Loucy (cell line): Measurements from ENCODE around the gene ZNF644.

Source experiments
- H2AFZ ChIP-seq: fragments of 200-600 bp; sonication (generic); 2 replicates; pipeline ENCODE4 v1.6.0; 2016; ENCODE audit warnings: antibody characterized with exemption, mild to moderate bottlenecking, low read length, moderate library complexity
- H3F3A ChIP-seq: fragments of 200-600 bp; 2 replicates; pipeline ENCODE4 v1.6.0; 2016; ENCODE audit warnings: antibody characterized with exemption, low read depth, mild to moderate bottlenecking
- H3K27me3 ChIP-seq: fragments of 200-600 bp; sonication (generic); 2 replicates; pipeline ENCODE4 v1.6.1; 2014; ENCODE audit warnings: low read length, mild to moderate bottlenecking; ENCODE audit not compliant: insufficient read depth, poor library complexity, severe bottlenecking
- H3K36me3 ChIP-seq: fragments of 200-600 bp; sonication (generic); 2 replicates; pipeline ENCODE4 v1.6.1; 2016; ENCODE audit warnings: low read length; ENCODE audit not compliant: insufficient read depth
- H3K4me1 ChIP-seq: fragments of 200-600 bp; sonication (generic); 2 replicates; pipeline ENCODE4 v1.5.1; 2014; ENCODE audit warnings: low read length, mild to moderate bottlenecking; ENCODE audit not compliant: insufficient read depth, poor library complexity, severe bottlenecking
- H3K4me2 ChIP-seq: fragments of 200-600 bp; sonication (generic); 2 replicates; pipeline ENCODE4 v1.6.0; 2014; ENCODE audit warnings: antibody characterized with exemption, low read length, low read depth, mild to moderate bottlenecking; ENCODE audit not compliant: poor library complexity, severe bottlenecking
- H3K4me3 ChIP-seq: fragments of 200-600 bp; sonication (generic); 2 replicates; pipeline ENCODE4 v1.5.1; 2014; ENCODE audit warnings: low read length, mild to moderate bottlenecking, mixed read lengths; ENCODE audit not compliant: poor library complexity, severe bottlenecking
- H3K79me2 ChIP-seq: fragments of 200-600 bp; sonication (generic); 2 replicates; pipeline ENCODE4 v1.6.1; 2014; ENCODE audit warnings: low read length; ENCODE audit not compliant: insufficient read depth
- H3K9ac ChIP-seq: fragments of 200-600 bp; sonication (generic); 2 replicates; pipeline ENCODE4 v1.6.0; 2014; ENCODE audit warnings: mild to moderate bottlenecking, low read depth, low read length, moderate library complexity; ENCODE audit not compliant: poor library complexity, severe bottlenecking
- H3K9me2 ChIP-seq: fragments of 200-600 bp; sonication (generic); replicated peaks from 2 replicates; pipeline ENCODE4 v1.6.1; 2016; ENCODE audit warnings: low read depth, low read length, mixed read lengths
- H3K9me3 ChIP-seq: fragments of 200-600 bp; sonication (generic); 2 replicates; pipeline ENCODE4 v1.6.1; 2014; ENCODE audit warnings: mild to moderate bottlenecking, antibody characterized with exemption, low read length, low read depth; ENCODE audit not compliant: insufficient read depth
- H4K20me1 ChIP-seq: fragments of 200-600 bp; sonication (generic); 2 replicates; pipeline ENCODE4 v1.6.0; 2014; ENCODE audit warnings: antibody characterized with exemption, low read length, mild to moderate bottlenecking; ENCODE audit not compliant: insufficient read depth, poor library complexity, severe bottlenecking
- EZH2phosphoT487 ChIP-seq: fragments of 200-600 bp; IDR thresholded peaks from 2 replicates; pipeline ENCODE4 v1.6.1; 2018; ENCODE audit warnings: antibody characterized with exemption, mild to moderate bottlenecking, moderate library complexity, borderline replicate concordance
- TF ChIP-seq, protein P1 (sequence below): fragments of 200-600 bp; sonication (generic); conservative IDR thresholded peaks from 2 replicates; pipeline ENCODE4 v1.5.1; 2014; ENCODE audit warnings: mild to moderate bottlenecking, antibody characterized with exemption, low read length

Gene ZNF644

DNA sequence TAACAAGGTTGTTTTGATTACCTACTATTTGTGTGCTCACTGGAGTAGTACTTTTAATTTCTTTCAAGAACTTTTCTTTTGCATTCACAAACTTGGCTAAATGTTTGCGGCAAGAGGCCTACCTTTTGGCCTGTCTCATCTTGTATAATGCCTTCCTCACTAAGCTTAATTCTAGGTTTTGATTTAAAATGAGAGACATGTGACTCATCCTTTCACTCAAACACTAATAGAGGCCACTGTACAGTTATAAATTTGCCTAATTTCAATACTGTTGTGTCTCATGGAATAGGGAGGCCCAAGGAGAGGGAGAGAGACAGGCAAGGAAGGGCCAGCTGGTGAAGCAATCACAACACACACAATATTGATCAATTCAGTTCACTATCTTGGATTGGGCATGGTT lies 66.1 kb downstream of the ZNF644 start:
- H3K4me3 ChIP-seq, result no peak overlapping the region
- peaks cover 14% of the 10 kb centered on the region; the same call in 1 of the 2 replicates for H3K36me3 ChIP-seq
- no peaks in the 10 kb centered on the region for H3K4me1 ChIP-seq
- no peak overlapping the region for H2AFZ ChIP-seq
- H3K4me2 ChIP-seq, result no peak overlapping the region
- H3K9ac ChIP-seq, result no peak overlapping the region
- peaks cover 79% of the 10 kb centered on the region for H4K20me1 ChIP-seq
- TF ChIP-seq EZH2phosphoT487, result no peak
- TF ChIP-seq, protein P1, sequence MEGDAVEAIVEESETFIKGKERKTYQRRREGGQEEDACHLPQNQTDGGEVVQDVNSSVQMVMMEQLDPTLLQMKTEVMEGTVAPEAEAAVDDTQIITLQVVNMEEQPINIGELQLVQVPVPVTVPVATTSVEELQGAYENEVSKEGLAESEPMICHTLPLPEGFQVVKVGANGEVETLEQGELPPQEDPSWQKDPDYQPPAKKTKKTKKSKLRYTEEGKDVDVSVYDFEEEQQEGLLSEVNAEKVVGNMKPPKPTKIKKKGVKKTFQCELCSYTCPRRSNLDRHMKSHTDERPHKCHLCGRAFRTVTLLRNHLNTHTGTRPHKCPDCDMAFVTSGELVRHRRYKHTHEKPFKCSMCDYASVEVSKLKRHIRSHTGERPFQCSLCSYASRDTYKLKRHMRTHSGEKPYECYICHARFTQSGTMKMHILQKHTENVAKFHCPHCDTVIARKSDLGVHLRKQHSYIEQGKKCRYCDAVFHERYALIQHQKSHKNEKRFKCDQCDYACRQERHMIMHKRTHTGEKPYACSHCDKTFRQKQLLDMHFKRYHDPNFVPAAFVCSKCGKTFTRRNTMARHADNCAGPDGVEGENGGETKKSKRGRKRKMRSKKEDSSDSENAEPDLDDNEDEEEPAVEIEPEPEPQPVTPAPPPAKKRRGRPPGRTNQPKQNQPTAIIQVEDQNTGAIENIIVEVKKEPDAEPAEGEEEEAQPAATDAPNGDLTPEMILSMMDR, result no peak
- H3F3A ChIP-seq, result no peaks in the 10 kb centered on the region
- H3K9me2 ChIP-seq, result no peaks in the 10 kb centered on the region
- peaks cover 4% of the 10 kb centered on the region; the same call in 1 of the 2 replicates for H3K9me3 ChIP-seq
- H3K27me3 ChIP-seq, result no peaks in the 10 kb centered on the region
- peaks cover 100% of the 10 kb centered on the region for H3K79me2 ChIP-seq

DNA sequence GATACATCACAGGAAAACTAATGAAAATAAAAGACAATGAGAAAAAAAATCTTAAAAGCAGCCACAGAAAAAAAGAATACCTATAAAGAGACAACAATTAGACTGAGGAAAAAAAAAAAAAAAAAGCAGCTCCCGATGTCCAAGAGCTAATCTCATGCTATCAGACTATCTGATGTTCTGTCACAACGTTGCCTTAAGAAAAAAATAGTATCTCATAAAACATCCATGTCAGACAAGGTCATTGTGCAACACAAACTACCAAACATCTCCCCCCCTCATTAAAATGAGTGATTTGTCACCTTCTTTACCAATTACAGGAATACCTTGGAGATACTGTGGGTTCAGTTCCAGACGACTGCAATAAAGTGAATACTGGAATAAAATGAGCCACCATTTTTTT lies 68.9 kb downstream of the ZNF644 start:
- Histone ChIP-seq H3K36me3 (peaks cover 7% of the 10 kb centered on the region; the same call in 1 of the 2 replicates), H3K9ac (no peak overlapping the region), H3K79me2 (peaks cover 93% of the 10 kb centered on the region), H3K9me2 (no peaks in the 10 kb centered on the region), H3K4me2 (no peak overlapping the region), H3K27me3 (no peaks in the 10 kb centered on the region), H3K4me1 (no peaks in the 10 kb centered on the region), H3K9me3 (no peaks in the 10 kb centered on the region), H2AFZ (no peak overlapping the region), H3F3A (no peaks in the 10 kb centered on the region), H3K4me3 (no peak overlapping the region), H4K20me1 (peaks cover 74% of the 10 kb centered on the region)
- no peak for TF ChIP-seq EZH2phosphoT487
- TF ChIP-seq, protein P1, result no peak

DNA sequence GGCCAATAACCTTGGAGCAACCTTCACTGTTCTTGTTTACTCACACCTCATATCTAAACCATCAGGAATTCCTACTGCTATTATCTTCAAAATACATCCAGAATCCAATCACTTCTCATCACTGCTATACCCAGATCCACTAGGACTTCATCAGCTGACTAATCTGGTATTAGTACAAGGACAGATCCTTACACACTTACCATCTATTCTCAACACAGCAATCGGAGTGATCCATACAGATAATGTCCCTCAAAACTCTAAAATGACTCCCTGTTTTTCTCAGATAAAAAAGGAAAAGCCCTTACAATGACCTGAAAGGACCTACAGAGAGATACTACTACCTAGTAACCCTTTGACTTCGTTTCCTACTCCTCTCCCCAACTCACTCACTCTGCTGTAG lies 70.8 kb downstream of the ZNF644 start:
- Histone ChIP-seq H3K9me2 (no peaks in the 10 kb centered on the region), H2AFZ (no peak overlapping the region), H3K4me1 (no peaks in the 10 kb centered on the region), H3K4me2 (no peak overlapping the region), H3K9me3 (no peaks in the 10 kb centered on the region), H3K27me3 (no peaks in the 10 kb centered on the region), H4K20me1 (peaks cover 75% of the 10 kb centered on the region), H3K79me2 (peaks cover 93% of the 10 kb centered on the region), H3K36me3 (peaks cover 7% of the 10 kb centered on the region; the same call in 1 of the 2 replicates), H3K4me3 (no peak overlapping the region), H3K9ac (no peak overlapping the region), H3F3A (no peaks in the 10 kb centered on the region)
- TF ChIP-seq, protein P1, result no peak
- no peak for TF ChIP-seq EZH2phosphoT487
